SK-N-SH (cell line): ENCODE data around the gene DPPA2. TPM values are rescaled to one million over a fixed set of nuclear protein-coding genes. Genes with fewer than 3 reads are reported as not detected.

ENCODE experiments used
- CTCF ChIA-PET: fragments of 300-600, 350-600 bp; formaldehyde crosslinking; extraction: SDS; loops from one replicate; lab custom pipeline; 2021; lab: Yijun Ruan, JAX
- POLR2A ChIA-PET: fragments of 350-600 bp; sonication (Branson Sonifier 250); formaldehyde crosslinking; extraction: SDS; loops from one replicate; lab custom pipeline; 2020; ENCODE audit warnings: antibody characterized with exemption, inconsistent platforms; lab: Yijun Ruan, JAX
- DNase-seq: peaks from one replicate; pipeline ENCODE4 v3.0.0; 2012
- H2AFZ ChIP-seq: fragments of 200-600 bp; sonication (generic); 2 replicates; pipeline ENCODE4 v1.8.1; 2016; ENCODE audit warnings: antibody characterized with exemption, mild to moderate bottlenecking, low read depth
- H3F3A ChIP-seq: fragments of 200-600 bp; sonication (generic); replicated peaks from 2 replicates; pipeline ENCODE3; 2016; ENCODE audit warnings: antibody characterized with exemption, mild to moderate bottlenecking; ENCODE audit not compliant: insufficient read depth
- H3K27ac ChIP-seq, 2 experiments: fragments of 200-500 bp in 1 of 2; fragments of 200-600 bp in 1 of 2; sonication (Bioruptor generic) in 1 of 2; sonication (generic), shearing (Covaris generic) in 1 of 2; 2 replicates each; pipeline versions ENCODE4 v1.5.1 to v1.6.1; 2014 to 2016; ENCODE audit warnings: low read depth in 2 of 2, inconsistent platforms in 1 of 2, low read length in 1 of 2, mild to moderate bottlenecking in 1 of 2, mixed read lengths in 1 of 2
- H3K27me3 ChIP-seq: fragments of 200-600 bp; sonication (generic), shearing (Covaris generic); 2 replicates; pipeline ENCODE4 v1.6.1; 2016; ENCODE audit warnings: mixed run types; ENCODE audit not compliant: insufficient read depth
- H3K36me3 ChIP-seq, 2 experiments: fragments of 200-500 bp in 1 of 2; fragments of 200-600 bp in 1 of 2; sonication (Bioruptor generic) in 1 of 2; sonication (generic) in 1 of 2; replicated peaks in 1 of 2; 2 replicates each; pipeline versions ENCODE3 to v1.5.1; 2014 to 2016; ENCODE audit warnings: low read length in 1 of 2, mild to moderate bottlenecking in 1 of 2; ENCODE audit not compliant: insufficient read depth in 2 of 2, control insufficient read depth in 1 of 2
- H3K4me1 ChIP-seq, 2 experiments: fragments of 200-500 bp in 1 of 2; fragments of 200-600 bp in 1 of 2; sonication (Bioruptor generic) in 1 of 2; sonication (generic), shearing (Covaris generic) in 1 of 2; 2 replicates each; pipeline versions ENCODE4 v1.5.1 to v1.6.1; 2014 to 2016; ENCODE audit warnings: low read depth in 1 of 2, low read length in 1 of 2, mixed run types in 1 of 2; ENCODE audit not compliant: insufficient read depth in 2 of 2, control insufficient read depth in 1 of 2
- H3K4me2 ChIP-seq: fragments of 200-600 bp; sonication (generic), shearing (Covaris generic); 2 replicates; pipeline ENCODE4 v1.6.1; 2017; ENCODE audit warnings: mixed run types
- H3K4me3 ChIP-seq, 2 experiments: fragments of 200-500 bp in 1 of 2; fragments of 200-600 bp in 1 of 2; sonication (Bioruptor generic) in 1 of 2; sonication (generic), shearing (Covaris generic) in 1 of 2; 2 replicates each; pipeline versions ENCODE4 v1.5.1 to v1.8.1; 2014 to 2016; ENCODE audit warnings: low read depth in 2 of 2, inconsistent platforms in 1 of 2, low read length in 1 of 2, mild to moderate bottlenecking in 1 of 2, mixed read lengths in 1 of 2, moderate library complexity in 1 of 2
- H3K79me2 ChIP-seq: fragments of 200-600 bp; sonication (generic); 2 replicates; pipeline ENCODE4 v1.8.1; 2017; ENCODE audit warnings: mild to moderate bottlenecking; ENCODE audit not compliant: insufficient read depth
- H3K9ac ChIP-seq: fragments of 200-600 bp; sonication (generic); 2 replicates; pipeline ENCODE4 v1.6.1; 2017; ENCODE audit warnings: mixed run types
- H3K9me2 ChIP-seq: fragments of 200-600 bp; sonication (generic); 2 replicates; pipeline ENCODE4 v1.6.1; 2017; ENCODE audit warnings: mixed run types
- H3K9me3 ChIP-seq: fragments of 200-600 bp; sonication (generic); 2 replicates; pipeline ENCODE4 v1.6.1; 2017; ENCODE audit warnings: mixed run types, mild to moderate bottlenecking, moderate library complexity
- H4K20me1 ChIP-seq: fragments of 200-600 bp; sonication (generic); 2 replicates; pipeline ENCODE4 v1.6.1; 2017; ENCODE audit warnings: mild to moderate bottlenecking, mixed run types; ENCODE audit not compliant: insufficient read depth
- CHD2 ChIP-seq: fragments of 150-350 bp; IDR thresholded peaks from 2 replicates; pipeline ENCODE4 v1.6.1; 2018; ENCODE audit warnings: low read length; ENCODE audit not compliant: partially characterized antibody
- CTCF ChIP-seq: fragments of 200-600 bp; sonication (generic); IDR thresholded peaks from 2 replicates; pipeline ENCODE4 v1.6.1; 2017; ENCODE audit warnings: antibody characterized with exemption, mild to moderate bottlenecking, moderate library complexity
- EP300 ChIP-seq, 2 experiments: IDR thresholded peaks; 2 replicates each; pipeline versions ENCODE4 v1.4.0 to v1.6.1; 2012; ENCODE audit warnings: borderline replicate concordance in 1 of 2, low read depth in 1 of 2, low read length in 1 of 2
- FOXJ3 ChIP-seq: sonication (generic); formaldehyde crosslinking; IDR thresholded peaks from 2 replicates; pipeline ENCODE4 v1.5.1; 2020; ENCODE audit warnings: mild to moderate bottlenecking, missing genetic modification reagents
- FOXM1 ChIP-seq: IDR thresholded peaks from 2 replicates; pipeline ENCODE4 v1.4.0; 2012; ENCODE audit warnings: low read depth, mild to moderate bottlenecking
- MEF2A ChIP-seq: IDR thresholded peaks from 2 replicates; pipeline ENCODE4 v1.4.0; 2012; ENCODE audit warnings: low read depth, borderline replicate concordance
- MXI1 ChIP-seq: IDR thresholded peaks from 2 replicates; pipeline ENCODE4 v1.6.1; 2012; ENCODE audit warnings: mild to moderate bottlenecking, low read depth, low read length, improper control_type of control experiment
- NFIC ChIP-seq: IDR thresholded peaks from 2 replicates; pipeline ENCODE4 v1.4.0; 2012; ENCODE audit warnings: borderline replicate concordance
- NRF1 ChIP-seq: IDR thresholded peaks from 2 replicates; pipeline ENCODE4 v1.6.1; 2012; ENCODE audit warnings: low read depth, mild to moderate bottlenecking, low read length
- POLR2AphosphoS5 ChIP-seq: IDR thresholded peaks from 2 replicates; pipeline ENCODE4 v1.6.1; 2012; ENCODE audit warnings: low read depth, low read length
- RAD21 ChIP-seq: IDR thresholded peaks from 2 replicates; pipeline ENCODE4 v1.6.1; 2012; ENCODE audit warnings: mild to moderate bottlenecking, low read length
- SMC3 ChIP-seq: IDR thresholded peaks from 2 replicates; pipeline ENCODE4 v1.6.1; 2012; ENCODE audit warnings: low read depth, low read length, improper control_type of control experiment
- TCF12 ChIP-seq: IDR thresholded peaks from 2 replicates; pipeline ENCODE4 v1.4.0; 2012
- USF1 ChIP-seq: IDR thresholded peaks from 2 replicates; pipeline ENCODE4 v1.4.0; 2012; ENCODE audit warnings: low read depth, borderline replicate concordance
- YY1 ChIP-seq: IDR thresholded peaks from 2 replicates; pipeline ENCODE4 v1.4.0; 2012; ENCODE audit warnings: low read depth, mild to moderate bottlenecking
- ZBTB33 ChIP-seq: IDR thresholded peaks from 2 replicates; pipeline ENCODE4 v1.4.0; 2012; ENCODE audit warnings: low read depth, borderline replicate concordance
- WGBS: methylation state at CpG from one replicate; pipeline ENCODE4 v1.1.6; 2017; ENCODE audit warnings: low lambda C conversion rate; 5-methylcytosine and 5-hydroxymethylcytosine counted together
- polyA plus RNA-seq, 3 experiments: library from polyadenylated mRNA; depleted of rRNA; stranded (reverse); fragments of >200 nt; gene quantifications; 2 replicates each; pipeline ENCODE4 v1.2.3, GENCODE V29; 2012

The DPPA2 gene
- polyA plus RNA-seq, 1 of the 3 experiments (the other 2 are of a cell fraction) = not detected

- 85% methylated on average over 1 of the region's 1 CpG for WGBS
- Histone ChIP-seq H3K9me3 (no peaks in the 10 kb centered on the region), H3K27ac (no peak overlapping the region), H3F3A (no peaks in the 10 kb centered on the region), H3K9ac (no peak overlapping the region)
- TF ChIP-seq YY1 (no peak), FOXM1 (no peak), RAD21 (no peak), POLR2AphosphoS5 (no peak)
- TF ChIP-seq, all 33 proteins: peak for 0
- no peaks in the 10 kb centered on the region for H3K4me1 ChIP-seq
- H3K9me2 ChIP-seq = no peaks in the 10 kb centered on the region
- H3K79me2 ChIP-seq = no peaks in the 10 kb centered on the region
- CTCF ChIA-PET = interaction anchor here (2.2 kb wide), 1 partner anchor 1036 kb away, joined by 5 read pairs; no protein-coding TSS in a partner anchor
- no peak overlapping the region for H3K4me2 ChIP-seq
- H3K36me3 ChIP-seq = no peaks in the 10 kb centered on the region
- no peak for DNase-seq
- H4K20me1 ChIP-seq = no peaks in the 10 kb centered on the region
- POLR2A ChIA-PET = no interaction called here
- no peak overlapping the region for H2AFZ ChIP-seq
- no peak overlapping the region for H3K4me3 ChIP-seq
- no peaks in the 10 kb centered on the region for H3K27me3 ChIP-seq
These were observed 37.8 kb downstream of the DPPA2 start for GRCh38 chr3:109278546-109278945.

- no peak overlapping the region for H2AFZ ChIP-seq
- no peaks in the 10 kb centered on the region for H3K27me3 ChIP-seq
- H3K27ac ChIP-seq = no peak overlapping the region
- no peaks in the 10 kb centered on the region for H3K9me3 ChIP-seq
- WGBS = 57% methylated on average over 3 of the region's 3 CpGs
- no peak for TF ChIP-seq FOXJ3
- TF ChIP-seq USF1 = no peak
- no peak for TF ChIP-seq SMC3
- TF ChIP-seq MEF2A = no peak
- TF ChIP-seq MXI1 = no peak
- no peak for TF ChIP-seq YY1
- no peak for TF ChIP-seq RAD21
- TF ChIP-seq ZBTB33 = no peak
- no peak for TF ChIP-seq EP300 (IDR thresholded peaks at IDR 0.05; ENCODE audit: borderline replicate concordance in 1 of 2, low read depth in 1 of 2, low read length in 1 of 2)
- no peak for TF ChIP-seq TCF12
- no peak for TF ChIP-seq NFIC
- TF ChIP-seq POLR2AphosphoS5 = no peak
- TF ChIP-seq FOXM1 = no peak
- TF ChIP-seq CTCF = no peak
- no peak for TF ChIP-seq NRF1
- TF ChIP-seq CHD2 = no peak
- H3K4me2 ChIP-seq = no peak overlapping the region
- H3K79me2 ChIP-seq = no peaks in the 10 kb centered on the region
- no peaks in the 10 kb centered on the region for H3F3A ChIP-seq
- no peaks in the 10 kb centered on the region for H3K36me3 ChIP-seq
- H3K4me3 ChIP-seq = no peak overlapping the region
- H3K4me1 ChIP-seq = no peaks in the 10 kb centered on the region
- no peak for DNase-seq
- POLR2A ChIA-PET = no interaction called here
- no peak overlapping the region for H3K9ac ChIP-seq
- no peaks in the 10 kb centered on the region for H3K9me2 ChIP-seq
- H4K20me1 ChIP-seq = no peaks in the 10 kb centered on the region
- CTCF ChIA-PET = interaction anchor here (2.2 kb wide), 1 partner anchor 1036 kb away, joined by 5 read pairs; no protein-coding TSS in a partner anchor
These were observed 38.2 kb downstream of the DPPA2 start for GRCh38 chr3:109278141-109278540.
